GM18511 (cell line): ENCODE measurements around the gene PARD3.
A peak's percentile ranks its signal among the peaks of the same experiment; 100 is the strongest.

Source experiments
- ATAC-seq: cut with Tn5 transposase; IDR thresholded peaks from one replicate; pipeline ENCODE4 v1.9.1; 2021; ENCODE audit warnings: mild to moderate bottlenecking, moderate library complexity; ENCODE audit not compliant: unreplicated experiment

The PARD3 gene

DNA sequence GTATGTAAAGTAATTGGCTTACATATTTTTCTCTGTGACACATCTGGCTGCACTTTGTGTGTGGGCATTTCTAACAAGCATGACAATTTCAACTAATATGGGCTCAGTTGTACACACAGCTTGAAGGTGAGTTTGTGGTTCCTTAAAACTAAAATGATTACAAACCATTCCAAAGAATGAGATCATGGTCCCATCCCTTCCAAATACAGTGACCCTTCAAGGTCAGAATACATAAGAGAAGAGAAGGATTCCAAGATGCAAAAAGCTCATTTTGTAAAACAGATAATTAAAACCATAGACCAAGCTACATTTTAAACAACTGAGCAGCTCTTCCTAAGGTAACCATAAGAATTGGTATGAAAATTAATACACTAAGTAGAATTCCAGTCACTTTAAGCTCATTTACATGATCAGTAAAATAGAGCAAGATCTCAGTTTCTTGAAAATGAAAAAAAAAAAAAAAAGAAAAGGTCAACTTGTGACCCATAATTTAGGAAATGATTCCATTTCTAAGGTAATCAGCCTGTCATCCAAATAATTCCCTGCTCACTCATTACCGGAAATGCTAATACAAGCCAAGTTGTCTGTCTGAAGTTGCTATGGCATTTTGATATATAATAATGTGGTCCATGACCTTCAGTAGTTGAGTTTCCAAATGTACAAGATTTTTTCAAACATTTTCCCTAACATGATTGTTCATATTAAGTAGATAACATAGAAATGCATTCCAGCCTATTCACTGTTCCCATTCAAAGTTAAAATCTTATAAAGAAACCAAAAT, 688.5 kb downstream of the PARD3 start:
- no peak for ATAC-seq

- ATAC-seq, result no peak
Observed at GRCh38 chr10:34125702-34126101, 689.4 kb downstream of the PARD3 start.

- ATAC-seq, result no peak
Observed at GRCh38 chr10:34124522-34125035, 690.5 kb downstream of the PARD3 start.

DNA sequence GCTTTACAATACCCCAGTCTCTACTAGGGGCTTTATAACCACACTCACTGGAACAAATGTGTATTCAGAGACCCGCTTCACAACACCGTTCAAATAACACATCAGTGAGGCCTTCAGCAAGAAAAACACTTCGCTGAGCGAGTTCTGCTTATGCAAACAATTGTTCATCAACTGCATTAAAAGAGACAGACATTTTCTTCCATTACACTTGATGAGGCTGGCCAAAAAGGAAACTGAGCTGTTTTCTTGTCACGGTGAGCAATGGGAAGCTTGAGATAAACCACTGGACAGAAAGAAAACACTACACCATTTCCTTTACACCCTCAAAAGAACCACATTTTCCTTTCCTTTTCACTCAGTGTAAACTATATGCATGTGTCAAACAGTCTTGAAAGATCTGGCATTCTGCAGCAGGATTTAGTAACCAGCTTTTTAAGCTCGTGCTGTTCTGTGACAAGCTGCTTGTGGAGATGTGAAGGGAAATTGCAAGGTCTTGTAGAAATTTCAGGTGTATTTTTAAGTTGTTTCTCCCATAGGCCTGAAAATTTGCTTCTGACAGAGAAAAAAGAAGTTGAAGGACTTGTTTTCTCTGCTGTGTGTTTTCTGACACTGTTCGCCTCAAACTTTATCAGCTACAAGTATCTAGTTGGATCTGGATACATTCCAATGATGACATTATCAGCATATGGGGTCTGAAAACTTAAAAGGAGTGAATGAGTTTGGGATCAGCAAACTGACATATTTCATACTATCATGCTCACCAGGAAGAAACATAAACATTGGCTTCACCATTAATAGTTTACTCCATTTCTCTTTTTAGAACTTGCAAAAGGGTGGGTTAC, 693.1 kb downstream of the PARD3 start:
- ATAC-seq, result peak; percentile 84

GRCh38 chr10:34121125-34121753, 693.9 kb downstream of the PARD3 start:
- ATAC-seq, result no peak

- no peak for ATAC-seq
Observed at GRCh38 chr10:34119456-34119855, 695.6 kb downstream of the PARD3 start.

- ATAC-seq, result no peak
Observed at GRCh38 chr10:34116681-34117271, 698.3 kb downstream of the PARD3 start.

DNA sequence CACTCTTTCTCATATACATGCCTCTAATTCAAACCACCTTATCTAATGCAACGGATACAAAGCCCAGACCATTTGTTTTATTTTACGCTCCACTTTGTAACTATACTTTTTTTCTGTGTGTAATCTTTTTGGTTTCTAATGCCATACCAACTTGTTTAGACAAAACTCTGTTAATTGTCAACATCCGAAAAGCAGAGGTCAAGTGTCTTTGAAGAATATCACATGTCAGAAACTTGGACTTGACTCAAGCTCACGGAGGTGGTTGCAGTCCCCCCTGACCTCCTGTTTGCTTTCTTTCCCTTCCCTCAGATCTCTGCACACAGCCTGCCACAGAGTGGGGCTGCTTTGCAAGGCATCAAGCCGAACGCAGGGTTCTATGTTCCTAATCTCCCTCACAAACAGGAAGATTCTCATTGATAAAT, 698.9 kb downstream of the PARD3 start:
- ATAC-seq, result no peak

- ATAC-seq, result no peak
Observed at GRCh38 chr10:34114914-34115313, 700.2 kb downstream of the PARD3 start.

DNA sequence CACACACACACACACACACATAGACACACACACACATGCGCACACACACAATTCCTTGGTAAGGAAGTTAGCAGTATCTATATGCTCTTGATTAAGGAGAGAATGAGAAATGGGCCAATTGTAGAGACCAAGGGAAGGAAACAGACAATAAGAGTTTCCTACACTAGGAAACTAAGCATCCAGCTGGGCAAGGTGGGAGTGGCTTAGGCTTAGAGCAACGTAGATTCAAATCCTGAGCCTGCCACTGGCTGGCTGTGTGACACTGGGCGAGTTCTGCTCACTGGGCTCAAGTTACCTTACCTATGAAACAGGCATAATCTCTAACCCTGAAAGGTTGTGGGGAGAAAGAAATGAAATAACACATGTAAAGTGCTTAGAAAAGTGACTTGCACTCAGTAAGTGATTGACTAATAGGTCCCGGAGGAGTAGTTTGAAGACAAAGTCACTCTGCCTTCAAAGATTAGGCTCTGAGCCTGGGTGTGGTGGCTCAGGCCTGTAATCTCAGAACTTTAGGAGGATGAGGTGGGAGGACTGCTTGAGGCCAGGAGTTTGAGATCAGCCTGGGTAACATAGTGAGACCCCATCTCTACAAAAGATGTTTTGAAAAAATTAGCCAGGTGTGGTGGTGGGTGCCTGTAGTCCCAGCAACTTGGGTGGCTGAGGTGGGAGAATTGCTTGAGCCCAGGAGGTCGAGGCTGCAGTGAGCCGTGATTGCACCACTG, 701.4 kb downstream of the PARD3 start:
- ATAC-seq, result no peak

- ATAC-seq, result no peak
Observed at GRCh38 chr10:34112171-34112782, 702.8 kb downstream of the PARD3 start.

- no peak for ATAC-seq
Observed at GRCh38 chr10:34111179-34111578, 703.9 kb downstream of the PARD3 start.

GRCh38 chr10:34109952-34110702, 705.0 kb downstream of the PARD3 start:
- no peak for ATAC-seq

GRCh38 chr10:34109495-34109894, 705.6 kb downstream of the PARD3 start:
- ATAC-seq, result no peak

DNA sequence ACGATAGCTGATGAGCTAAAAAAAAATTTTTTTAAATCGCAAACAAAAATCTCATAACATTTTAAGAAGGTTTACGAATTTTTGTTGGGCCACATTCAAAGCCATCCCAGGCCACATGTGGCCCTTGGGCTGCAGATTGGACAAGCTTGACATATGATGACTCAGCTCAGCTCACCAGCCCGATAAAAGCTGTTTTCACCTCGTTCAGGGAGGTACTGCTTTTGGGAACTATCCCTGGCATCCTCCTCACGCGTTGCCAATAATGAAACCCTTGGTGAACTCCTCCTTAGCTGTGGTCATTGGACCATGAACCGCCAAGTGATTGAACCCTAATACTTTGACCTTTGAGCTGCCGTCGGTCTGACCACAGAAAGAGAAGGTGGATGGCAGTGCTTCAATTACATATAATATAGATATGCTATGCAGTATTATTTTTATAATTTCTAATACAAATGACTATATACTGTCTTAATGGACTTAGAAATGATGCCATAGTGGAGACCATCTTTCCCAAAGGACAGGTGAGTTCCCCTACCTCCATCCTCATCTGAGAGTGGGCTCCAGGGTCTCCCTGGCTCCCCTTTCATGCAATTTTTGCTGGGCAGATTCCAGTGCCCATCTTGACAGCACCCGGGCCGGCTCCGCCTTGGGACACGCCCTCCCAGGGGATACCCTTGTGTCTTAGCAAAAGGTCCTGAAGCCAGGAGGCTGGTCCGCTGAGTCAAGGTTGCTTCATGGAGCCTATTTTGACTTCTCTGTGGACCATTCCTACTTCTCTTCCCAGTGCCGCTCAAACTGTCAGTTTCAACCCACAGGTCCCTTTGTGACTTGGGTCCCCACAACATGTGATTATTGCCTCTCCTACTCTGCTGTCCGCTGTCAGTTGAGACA, 707.2 kb downstream of the PARD3 start:
- no peak for ATAC-seq

DNA sequence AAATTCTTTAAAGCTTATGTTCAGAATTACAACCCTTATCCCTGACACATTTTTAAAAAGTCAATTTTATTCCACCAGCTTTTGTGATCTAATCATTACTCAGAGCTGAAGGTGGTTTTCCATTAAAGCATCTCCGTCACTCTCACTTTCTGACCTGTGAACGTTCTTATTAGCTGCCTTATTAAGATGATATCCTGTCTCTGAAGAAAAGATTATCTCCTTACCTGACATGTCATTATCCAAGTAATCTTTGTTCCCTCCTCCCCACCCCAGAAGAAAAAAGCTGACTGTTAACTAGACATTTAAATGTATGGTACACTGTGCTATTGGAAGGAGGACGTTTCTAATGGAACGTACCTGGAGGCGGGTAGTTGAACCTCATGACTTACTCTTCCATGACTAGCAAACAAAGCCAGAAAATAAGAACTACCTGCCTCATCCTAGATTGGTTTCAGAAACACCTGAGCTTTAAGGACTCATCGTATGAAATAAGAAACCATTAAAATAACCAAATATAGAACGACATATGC, 708.7 kb downstream of the PARD3 start:
- no peak for ATAC-seq

DNA sequence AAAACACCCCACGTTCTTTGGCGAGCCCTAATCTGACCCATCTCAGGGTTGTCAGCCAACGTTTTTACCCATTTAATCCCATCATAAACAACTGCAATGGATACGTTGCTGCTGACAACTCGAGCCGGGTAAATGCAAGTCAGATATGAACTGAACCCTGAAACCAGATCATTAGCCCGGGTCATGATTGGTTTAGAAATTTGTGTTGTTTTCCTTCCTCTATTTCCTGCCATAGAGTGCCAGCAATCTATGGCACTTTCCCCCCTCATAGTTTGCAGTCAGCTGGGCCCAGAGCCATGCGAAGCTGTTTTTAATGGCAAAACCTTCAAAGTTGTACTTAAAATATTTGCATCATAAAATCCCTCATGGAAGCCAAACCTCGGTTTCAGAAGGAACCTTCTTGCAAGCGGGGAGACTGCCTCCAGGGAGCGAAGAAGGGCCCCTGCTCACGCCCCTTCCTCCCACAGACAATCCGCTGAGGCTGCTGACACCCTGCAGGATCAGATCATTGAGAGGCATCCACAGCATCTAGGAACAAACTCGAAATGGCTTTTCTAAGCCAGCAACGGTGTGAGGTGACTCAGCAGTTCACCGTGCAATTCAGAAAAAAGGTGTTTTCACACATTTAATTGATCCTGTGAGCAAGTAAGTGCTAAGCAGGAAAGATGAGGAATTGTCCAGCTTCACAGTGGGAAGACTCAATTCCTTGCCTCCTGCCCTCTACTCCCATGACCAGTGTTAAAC, 710.1 kb downstream of the PARD3 start:
- no peak for ATAC-seq
